GM19463 (cell line): ENCODE results near the gene SCFD2.

Experiments used
- ATAC-seq: cut with Tn5 transposase; IDR thresholded peaks from one replicate; pipeline ENCODE4 v1.9.1; 2021; ENCODE audit warnings: mild to moderate bottlenecking, moderate library complexity; ENCODE audit not compliant: unreplicated experiment

The SCFD2 gene

DNA sequence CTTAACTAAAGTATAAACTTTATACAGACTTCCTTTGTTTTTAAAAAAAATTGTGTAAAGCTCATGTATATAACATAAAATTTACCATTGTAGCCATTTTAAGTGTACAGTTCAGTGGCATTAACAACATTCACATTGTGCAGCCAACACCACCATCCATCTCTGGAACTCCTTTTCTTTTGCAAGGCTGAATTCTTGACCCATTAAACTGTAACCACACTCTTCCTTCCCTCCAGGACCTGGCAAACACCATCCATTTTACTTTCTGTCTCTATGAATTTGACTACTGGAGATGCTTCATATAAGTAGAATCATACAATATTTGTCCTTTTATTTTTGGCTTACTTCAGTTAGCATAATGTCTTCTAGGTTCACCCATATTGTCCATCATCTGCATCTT lies 399.1 kb downstream of the SCFD2 start:
- ATAC-seq, result no peak

DNA sequence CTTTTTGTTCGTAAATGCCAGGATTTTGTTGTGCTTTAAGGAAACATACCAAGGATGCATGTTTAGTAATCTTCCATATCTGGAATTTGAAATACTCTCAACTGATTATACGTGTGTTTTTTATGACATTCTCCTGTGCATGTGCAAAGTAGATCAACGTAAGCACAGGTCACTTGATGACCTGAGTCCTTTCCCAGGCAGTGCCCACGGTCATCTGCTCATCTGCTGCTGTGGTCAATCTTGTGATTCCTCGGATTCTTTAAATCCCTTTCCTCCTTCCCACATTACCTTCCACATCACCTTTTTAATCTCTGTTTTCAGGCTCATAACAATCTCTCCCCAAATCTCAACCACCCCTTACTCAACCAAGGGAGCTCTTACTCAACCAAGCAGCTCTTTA lies 399.7 kb downstream of the SCFD2 start:
- ATAC-seq, result no peak

DNA sequence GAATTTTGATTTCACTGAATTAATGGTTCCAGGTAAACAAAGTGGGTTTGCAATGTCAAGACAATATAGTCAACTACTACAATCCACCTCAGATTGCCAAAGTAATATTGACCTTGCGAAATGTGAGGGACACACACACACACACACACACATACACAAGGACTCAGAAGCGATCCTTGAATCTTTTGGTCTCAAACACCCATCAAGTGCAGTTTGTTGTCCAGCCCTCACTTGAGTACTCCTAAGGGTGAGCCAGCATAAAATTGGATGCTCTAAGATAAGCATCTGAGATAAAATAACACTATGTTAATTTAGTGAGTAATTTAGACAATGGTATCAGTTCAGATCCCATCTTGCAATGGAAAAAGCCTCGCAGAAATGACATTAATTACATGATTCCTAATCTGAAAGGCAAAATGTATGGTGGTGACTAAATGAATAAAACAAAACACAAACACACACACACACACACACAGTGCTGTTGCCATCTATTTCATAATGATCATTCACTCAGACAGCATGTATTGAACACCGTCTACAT lies 401.2 kb downstream of the SCFD2 start:
- no peak for ATAC-seq

DNA sequence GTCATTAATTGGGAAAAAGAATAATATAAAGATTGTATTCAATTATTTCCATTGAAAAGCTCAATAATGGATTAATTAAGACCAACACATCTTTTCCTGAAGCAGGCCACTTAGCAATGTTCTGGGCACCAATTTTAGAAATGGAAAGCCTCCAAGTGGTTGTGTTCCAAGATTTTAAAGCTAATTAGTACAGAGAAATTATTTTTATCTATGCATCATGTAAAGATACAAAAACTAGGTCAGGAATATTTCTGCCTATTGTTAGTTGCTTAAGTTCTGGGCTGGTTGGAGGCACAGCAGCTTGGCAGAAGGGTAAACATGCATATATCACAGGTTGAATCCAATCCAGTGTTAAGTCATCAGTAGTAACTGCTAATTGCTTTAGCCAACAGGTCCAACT lies 401.9 kb downstream of the SCFD2 start:
- ATAC-seq, result no peak

DNA sequence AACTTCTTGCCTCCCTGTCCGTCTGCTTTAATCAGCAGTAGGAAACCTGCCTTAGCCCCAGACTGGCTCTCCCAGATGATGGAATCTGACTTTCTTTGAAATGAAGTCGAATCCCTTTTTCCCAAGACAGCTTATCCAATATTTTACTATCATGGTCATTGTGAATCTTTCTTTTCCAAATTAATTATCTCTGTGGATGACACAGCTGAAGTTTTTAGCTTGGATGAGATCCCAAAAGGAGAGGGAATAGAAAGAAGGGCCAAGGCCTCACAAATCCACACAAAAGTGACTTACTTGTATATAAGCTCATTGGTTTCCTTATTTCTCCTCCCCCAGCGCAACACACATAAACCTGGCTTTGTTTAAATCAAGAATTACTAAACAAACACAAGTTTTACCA lies 403.1 kb downstream of the SCFD2 start:
- ATAC-seq, result no peak

DNA sequence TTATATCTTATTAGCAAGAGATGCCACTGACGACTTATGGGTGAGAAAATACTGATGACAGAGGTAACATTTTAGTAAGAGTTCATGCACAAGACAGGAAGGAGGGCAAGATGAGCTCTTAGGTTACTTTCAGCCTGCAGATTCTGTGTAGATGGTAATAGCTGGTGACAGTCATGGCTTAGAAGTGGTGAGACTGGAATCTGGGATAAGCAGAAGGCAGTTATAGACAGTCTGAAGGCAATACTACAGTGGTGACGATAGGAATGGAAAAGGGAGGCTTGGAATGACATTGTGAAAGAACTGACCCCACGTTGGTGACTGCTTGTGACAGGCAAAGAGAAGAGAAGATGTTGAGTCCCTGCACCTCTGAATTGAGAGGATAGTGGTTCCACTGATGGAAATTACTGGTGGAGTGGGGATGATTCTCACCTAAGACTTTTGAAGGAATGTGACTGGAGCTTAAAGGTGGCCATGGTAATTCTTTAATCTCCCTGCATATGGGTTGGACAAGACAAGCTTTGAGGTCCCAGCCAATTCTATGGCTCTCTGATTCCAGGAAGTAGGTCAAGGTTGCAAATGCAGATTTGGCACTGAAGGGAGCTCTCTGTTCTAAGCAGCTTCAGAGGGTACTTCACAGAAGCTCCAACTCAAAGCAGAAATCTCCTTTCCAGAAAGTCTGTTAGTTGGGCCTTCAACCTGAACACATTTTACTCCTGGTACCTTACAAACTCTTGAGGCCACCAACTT lies 404.0 kb downstream of the SCFD2 start:
- ATAC-seq, result no peak

DNA sequence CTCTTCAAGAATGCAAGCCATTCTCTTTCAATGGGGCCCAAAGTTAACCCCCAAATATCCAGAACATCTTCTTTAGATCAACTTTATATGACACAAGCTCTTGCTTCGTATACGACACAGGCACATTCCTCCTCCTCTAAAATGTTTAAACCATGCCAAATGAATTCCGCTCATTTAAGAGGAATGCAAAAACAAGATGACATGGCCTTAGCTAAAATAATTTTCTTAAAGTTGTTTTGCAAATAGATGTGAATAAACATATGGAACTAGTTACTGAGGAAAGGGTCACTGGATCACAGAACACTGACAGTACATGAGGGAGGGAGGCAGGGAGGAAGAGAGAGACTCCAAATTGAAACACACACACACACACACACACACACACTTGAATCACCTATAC lies 406.3 kb downstream of the SCFD2 start:
- ATAC-seq, result no peak

DNA sequence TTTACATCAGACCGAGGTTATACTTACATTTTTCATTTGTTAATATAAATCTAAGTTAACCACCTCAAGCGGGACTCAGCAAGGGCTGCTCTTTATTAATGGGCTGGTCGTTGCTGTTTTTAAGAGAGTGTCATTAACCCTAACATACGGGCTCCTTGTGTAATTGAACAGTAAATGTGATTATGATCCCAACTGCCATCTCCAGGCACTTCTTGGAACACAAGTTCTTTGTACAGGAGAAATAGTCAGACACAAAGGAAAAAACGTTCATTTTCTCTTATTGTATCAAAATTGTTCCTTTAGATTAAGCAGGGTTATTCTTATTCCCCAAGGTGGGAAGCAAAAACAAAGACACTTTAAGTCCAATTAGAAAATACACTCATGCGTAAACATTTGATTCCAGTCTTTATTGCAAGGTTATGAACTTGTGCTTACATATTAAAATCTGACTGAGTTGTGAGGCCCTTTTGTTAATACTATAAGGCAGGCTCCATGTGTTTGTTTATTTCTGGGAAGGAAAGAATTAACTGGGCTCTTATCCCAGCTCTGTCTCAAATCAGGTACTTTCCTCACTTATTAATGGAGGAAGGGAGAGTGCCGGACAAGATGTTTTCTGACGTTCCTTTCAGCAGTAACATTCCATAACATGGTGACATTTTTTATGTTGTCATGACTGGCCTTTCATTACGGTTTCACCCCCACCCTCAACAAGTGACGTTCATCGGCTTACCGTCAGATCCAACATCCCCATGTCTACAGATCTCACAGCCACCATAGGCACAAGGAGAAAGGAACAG lies 407.8 kb downstream of the SCFD2 start:
- no peak for ATAC-seq

DNA sequence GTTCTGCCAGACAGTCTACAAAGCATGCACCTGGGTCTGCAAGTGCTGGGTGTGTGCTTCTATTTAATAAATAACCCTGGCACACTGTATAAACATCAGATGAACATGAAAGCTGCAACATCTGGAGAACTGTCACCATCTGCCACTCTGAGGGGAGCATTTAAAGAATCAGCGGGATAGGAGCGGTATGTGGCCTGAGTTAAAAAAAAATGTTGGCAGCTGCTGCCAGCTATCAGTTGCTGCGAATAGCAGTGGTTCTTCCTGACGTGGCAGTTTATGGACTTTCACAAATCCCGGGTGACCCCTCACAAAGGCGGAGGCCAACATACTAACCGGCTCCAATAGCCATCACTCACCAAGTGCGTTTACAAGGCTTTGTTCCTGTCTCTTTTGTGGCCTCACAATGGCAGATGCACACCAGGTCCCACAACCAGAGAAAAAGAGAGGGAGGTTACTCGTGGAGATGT lies 408.6 kb downstream of the SCFD2 start:
- ATAC-seq, result no peak

DNA sequence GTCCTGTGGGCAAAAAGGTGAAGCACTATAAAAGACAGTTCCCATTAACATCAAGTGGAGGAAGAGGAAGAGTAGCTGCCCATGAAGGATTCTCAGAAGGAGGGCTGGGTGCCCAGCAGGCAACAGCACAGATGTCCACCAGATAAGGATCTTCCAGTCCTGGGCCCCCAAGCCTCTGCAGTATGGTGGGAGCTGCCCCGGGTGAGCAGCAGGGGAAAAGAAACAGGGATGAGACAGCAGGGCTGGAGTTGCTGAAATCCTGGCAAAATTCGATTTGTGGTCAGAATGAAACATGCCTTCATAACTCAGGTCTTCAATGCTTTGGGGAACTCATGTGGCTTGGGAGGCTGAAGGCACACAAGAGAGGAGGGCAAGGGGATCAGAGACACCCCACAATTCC lies 409.2 kb downstream of the SCFD2 start:
- ATAC-seq, result no peak

DNA sequence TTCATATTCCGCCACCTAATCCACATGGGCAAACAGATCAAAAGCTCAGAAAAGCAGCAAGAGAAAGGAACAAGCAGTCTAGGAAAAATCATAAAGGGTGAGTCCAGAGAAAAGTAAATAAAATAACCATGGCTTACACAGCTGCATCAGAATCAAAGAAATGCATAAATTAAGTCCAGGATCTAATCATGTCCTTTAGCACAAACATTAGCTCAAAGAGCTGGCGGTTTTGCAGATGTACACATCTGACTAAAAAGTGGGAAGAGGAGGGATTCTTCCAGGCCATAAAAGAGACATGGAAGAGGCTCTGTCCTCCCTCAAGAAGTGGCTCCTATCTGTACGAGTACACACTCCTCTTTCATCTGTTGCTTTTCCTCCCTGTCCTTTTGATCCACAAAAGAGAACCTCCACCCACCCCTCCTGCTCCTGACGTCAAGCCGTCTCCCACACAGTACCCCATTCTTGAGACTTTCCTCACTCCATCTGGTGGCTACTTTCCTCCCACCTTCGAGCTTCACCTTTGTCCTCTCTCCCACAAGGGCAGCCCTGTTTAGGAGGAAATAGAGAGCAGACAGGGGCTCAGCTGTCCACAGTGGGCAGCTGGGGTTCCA lies 411.2 kb downstream of the SCFD2 start:
- ATAC-seq, result no peak

DNA sequence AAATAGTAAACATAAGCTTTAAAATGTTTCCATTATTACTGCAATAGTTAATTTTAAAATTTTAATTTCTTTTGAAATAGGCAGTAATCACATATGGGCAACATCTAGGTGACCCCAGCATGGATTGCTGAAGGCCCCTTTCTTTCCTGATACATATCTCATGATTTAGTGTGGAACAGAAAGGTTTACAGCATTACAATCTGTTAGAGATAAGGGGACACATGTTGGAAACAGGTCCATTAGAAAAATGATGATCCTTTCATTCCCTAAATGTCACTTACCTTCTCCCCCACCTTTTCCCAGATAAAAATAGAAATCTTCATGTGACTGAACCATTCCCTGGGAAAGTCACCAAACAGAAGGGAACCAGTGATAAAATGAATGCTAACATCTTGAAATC lies 413.3 kb downstream of the SCFD2 start:
- ATAC-seq, result no peak

DNA sequence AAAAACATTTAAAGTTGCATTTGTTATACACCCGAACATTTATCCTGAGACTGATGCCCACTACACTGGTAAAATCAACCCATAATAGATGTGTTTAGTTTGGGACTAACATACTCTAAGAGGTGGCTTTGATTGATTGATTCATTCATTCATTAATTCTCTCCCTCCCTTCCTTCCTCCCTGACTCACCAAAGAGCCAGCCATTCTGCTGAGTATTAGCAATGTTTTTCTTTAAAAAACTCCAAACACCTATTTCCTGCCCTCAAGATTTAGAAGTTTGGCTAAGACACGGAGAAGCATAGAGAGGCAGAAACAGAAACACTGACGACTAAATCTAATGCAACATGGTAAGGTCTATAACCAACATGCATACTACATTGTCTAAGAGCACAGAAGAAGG lies 414.8 kb downstream of the SCFD2 start:
- ATAC-seq, result no peak

DNA sequence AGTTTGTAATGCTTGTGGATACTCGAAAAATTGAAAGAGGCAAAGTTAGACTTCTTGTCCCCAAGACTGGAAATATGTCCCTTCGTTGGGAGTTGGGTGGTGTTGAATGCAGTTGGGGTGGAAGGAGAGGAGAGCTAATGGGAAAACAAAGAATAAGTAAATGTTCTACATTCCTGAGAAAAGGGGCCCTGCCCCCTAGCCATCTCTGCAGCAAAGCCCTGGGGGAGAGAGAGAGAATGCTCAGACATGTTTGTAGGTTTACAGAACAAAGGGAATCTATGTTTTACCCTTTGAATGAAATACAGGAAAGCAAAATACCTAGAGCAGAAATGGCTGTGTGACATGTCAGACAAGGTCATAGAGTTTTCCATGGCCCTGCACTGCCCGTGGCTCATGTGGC lies 415.6 kb downstream of the SCFD2 start:
- no peak for ATAC-seq

DNA sequence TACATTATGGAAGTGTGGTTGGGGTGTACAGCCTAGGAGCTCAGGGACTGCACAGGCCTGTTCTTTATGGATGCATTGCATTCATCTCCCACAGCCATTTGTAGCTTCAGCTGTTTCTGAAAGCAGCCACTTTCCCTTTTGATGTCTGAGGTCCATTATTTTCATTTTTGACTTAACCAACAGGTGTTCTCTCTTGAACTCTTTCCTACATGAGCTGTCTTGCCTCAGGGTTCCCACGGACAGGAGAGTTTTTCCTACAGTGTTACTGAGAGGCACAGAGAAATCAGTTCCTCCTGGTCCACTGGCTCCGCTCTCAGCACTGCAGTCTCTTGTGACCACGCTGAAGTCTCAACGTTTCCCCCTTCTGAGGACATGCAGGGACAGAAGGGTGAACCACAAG lies 416.5 kb downstream of the SCFD2 start:
- ATAC-seq, result no peak

DNA sequence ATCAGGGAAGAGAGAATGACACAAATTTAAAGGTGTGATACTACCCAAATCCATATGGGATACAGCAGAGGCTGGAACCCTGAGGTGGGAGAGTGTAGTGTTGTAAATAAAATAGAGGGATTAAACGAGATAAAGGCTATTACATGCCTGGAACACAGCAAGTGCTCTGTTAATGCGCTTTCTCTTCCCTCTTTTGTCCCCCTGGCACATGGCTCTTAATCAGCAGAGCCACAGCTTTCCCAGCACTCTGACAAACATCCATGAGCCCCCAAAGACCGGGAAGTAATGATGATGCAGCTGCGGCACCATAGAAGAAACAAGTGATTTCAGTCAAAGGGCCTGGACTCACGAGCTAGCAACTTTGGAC lies 417.8 kb downstream of the SCFD2 start:
- no peak for ATAC-seq

DNA sequence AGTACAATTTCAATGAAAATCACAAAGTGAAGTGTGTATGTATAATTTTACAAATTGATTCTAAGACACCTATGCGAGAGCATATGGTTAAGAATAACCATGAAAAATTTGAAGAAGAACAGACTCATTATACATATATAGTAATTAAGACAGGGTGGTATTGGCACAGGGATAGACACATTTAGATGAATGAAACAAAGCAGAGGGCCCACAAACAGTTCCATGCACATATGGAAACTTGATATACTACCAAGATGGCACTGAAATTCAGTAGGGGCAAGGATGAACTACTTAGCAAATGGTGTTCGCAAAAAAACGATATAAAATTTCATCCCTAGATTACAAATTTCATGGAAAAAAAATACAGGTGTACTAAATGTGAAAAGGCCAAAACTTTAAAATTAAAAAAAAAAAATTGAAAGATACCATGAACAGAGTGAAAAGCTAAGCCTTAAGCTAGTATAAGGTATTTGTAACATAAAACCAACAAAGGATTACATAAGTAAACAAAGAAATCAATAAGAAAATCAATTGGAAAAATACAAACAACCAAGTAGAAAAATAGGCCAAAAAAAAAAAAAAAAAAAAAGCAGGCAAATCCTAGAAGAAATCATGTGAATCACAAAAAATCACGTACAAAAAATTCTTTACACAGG lies 418.3 kb downstream of the SCFD2 start:
- ATAC-seq, result no peak

DNA sequence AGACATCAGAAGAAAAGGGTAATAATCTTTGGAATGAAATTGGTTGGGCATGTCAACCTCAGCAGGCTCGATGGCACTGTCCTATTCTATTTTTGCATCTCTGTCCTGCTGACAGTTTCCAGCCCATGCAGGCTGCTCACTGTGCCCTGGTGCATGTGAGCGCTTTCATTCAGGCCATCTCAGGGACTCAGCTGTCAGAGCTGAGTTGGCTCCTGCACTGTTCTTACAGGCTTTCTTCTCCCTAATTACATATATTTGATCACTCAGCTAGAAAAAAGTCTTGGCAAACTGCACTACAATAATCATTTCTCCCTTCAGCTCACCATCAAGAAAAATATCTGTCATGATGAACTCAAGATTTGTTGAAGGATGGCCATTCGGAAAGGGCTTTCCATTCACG lies 419.0 kb downstream of the SCFD2 start:
- ATAC-seq, result no peak

DNA sequence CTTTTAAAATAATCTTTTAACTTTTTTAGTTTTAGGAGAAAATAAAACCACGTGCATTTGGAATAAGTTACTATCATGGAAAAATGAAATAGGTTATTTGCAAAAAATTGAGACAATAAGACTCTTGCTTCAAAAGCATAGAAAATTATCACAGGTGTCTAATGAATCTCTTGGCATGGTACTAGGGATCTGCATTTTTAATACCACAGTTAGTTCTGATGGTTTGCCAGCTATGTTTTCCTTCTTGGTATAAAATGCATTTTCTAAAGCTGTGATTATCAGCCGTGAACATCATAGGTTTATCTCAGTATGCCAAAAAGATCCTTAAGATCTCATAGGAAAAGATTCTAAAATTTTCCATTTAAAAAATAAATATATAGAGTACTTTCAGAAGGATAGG lies 419.9 kb downstream of the SCFD2 start:
- ATAC-seq, result no peak

DNA sequence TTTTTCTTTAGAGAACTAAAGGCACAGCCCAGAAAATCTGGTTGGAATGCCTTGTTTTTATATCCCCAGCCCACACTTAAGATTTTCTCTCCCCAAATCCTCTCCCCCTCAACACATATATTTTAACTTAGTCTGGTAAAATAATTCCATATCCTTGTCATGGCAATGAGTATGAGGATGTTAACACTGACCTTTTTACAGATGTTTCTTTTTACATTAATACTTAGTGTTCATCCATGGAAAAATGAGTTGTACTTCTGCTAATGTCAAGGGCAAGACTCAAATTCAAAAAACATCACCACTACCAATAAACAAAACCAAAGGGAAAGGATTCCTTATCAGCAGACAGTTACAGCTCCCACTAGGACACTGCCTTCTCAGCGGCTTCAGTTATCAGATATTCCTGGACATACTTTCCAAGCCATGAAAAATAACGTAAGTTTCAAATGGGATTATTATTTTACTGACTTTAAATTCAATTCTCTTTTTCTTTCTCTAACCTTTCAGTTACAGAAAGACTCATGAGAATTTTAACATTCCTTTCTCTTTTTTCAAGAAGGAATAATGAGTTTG lies 420.4 kb downstream of the SCFD2 start:
- ATAC-seq, result no peak

DNA sequence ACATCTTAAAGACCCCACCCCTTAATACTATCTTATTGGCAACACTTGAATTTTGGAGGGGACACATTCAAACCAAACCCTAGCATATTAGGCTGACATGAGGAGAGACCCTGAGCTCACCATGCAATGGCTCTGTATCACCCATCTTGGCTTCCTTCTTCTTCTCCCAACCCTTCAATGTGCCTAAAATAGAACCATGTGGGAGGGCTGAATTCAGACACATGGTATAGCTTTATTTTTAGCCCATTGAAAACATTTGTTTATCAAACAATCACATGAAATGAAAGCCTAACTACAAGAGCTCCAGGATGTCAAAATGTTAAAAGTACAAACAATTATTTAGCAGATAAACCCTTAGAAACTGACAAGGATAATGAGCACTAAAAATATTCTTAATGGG lies 422.2 kb downstream of the SCFD2 start:
- ATAC-seq, result no peak
